NCI-H1694 treated with DMSO at 0.1 percent for 48 hours (cell line): ENCODE measurements around the gene CADPS.

Experiments
- DNase-seq: peaks from one replicate; lab custom pipeline; 2025; lab: John Stamatoyannopoulos, UW

CADPS gene

GRCh38 chr3:62749130-62749529 lies 126.1 kb downstream of the CADPS start:
- DNase-seq: no peak

DNA sequence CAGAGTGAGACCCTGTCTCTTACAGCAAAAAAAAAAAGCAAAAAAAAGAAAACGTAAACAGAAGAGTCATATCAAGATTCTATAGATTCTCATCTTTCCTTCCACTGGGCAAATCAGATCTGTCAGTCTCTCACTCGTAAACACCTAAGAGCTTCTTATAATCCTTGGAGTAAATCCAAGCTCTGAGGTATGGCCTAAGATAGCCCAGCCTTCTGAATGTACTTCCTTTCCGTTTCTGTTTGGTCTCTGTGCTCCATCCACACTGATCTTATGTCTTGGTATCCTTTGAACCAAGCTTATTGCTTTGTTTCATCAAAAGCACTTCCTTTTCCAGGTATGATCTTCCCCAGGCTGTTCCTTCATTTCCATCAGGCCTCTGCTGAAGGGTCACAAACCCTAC lies 137.8 kb downstream of the CADPS start:
- no peak for DNase-seq

DNA sequence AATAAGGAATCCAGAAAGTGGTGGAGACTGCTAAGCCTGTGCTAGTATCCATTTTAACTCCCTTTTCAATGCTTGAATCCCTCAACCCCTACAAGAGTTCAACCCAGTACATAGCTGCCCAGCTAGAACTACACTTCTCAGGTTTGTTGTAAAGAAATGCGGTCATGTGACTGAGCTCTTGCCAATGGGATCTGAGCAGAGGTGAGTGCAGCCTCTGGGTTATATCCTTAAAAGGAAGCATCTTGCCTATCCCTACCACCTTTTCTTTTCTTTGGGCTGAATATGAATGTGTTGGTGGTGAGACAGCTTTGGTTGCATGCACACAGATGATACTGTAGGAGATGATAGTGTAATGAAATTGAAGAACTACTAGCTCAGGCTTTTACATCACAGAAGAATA lies 139.7 kb downstream of the CADPS start:
- no peak for DNase-seq

DNA sequence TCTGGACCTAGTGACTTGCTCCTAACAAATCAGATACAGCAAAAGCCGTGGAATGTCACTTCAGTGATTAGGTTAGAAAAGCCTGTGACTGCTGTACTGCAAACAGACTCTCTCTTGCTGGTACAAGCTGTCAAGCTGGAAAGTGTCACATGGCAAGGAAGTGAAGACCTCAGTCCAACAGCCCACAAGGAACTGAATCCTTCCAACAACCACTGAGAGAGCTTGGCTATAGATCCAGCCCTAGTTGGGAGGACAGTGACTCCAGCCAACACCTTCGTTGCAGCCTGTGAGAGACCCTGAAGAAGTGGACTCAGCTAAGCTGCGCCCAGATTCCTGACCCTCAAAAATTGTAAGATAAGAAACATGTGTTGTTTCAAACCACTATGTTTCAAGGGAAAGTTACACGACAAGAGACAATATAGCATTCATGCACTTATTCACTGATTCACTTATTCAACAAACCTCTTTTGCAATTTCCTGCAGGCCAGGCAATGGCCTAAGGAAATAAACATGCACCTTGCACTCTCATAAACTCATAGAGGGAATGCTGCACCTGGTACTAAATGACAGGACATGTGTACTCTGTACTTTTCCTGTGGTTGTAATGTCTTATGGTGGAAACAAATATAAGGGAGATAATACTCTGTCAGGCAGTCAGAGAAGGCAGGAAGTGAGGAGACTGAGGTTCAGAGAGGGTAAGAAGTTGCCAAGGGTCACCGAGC lies 142.9 kb downstream of the CADPS start:
- no peak for DNase-seq

- no peak for DNase-seq
Observed at GRCh38 chr3:62727981-62728380, 147.2 kb downstream of the CADPS start.

GRCh38 chr3:62727536-62727935 lies 147.7 kb downstream of the CADPS start:
- DNase-seq: no peak

DNA sequence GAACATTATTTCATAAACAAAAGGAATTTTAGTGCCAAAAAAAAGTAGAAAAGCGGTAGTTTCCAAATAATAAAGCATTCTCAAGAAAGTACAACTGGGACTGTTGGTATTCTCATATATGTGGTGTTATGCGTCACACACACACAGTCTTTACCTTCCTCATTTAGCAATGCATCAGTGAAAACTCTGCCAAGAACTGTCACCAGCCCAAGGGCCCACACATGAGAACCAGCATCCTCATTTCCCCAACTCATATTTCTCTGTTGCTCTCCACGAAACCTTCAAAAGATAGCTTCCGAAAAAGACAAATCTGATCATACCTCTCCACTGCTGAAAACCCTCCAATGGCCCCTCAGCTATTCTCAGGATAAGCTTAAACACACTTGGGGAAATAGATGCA lies 150.7 kb downstream of the CADPS start:
- DNase-seq: no peak

DNA sequence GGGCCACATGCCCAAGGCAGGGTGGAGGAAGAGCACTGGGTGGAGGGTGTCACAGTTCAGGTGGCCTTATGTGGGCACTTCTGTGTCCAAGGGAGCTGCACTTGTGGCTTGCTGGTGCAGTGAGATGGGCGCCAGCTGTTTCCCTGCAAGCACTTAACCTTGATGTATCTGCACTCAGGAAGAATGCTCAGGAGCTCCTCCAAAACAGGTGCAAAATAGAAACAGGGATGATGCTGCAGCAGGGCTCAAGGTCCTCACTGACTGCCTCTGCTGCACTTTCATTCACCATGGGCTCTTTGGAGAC lies 151.3 kb downstream of the CADPS start:
- DNase-seq: no peak

DNA sequence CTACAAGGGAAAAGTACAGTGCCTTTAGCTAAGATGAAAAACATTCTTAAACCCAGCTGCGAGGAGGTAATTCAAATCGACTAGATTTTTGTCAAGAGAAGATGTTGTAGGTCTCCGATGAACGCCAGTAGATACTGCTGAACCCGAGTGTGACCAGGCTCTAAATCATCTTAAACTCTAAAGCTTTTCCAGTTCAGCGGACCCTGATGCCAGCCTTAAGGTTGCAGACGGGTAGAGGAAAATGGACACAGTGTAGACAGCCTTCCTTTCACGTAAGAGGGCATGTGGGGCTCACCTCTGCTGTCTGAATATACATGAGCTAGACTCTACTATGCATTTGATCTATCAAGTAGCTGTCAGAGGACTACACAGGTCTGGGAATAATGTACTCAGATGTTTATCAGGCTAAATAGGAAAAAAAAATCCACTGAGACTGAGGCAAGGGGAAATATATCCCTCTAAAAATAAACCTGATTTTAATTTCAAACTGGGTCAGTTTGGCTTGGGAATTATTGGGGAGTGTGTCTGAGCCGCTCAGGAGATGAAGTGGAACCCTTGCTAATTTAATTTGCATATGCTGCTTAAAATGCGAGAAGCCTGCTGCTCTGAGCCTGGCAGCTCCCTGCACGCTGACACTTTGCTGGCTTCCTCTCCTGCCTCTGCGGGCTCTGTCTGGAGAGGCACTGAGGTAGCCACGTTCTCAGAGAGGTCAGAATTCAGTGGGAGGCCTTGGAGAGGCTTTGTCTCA lies 151.9 kb downstream of the CADPS start:
- DNase-seq: no peak

GRCh38 chr3:62722344-62722743 lies 152.9 kb downstream of the CADPS start:
- no peak for DNase-seq

GRCh38 chr3:62718515-62719320 lies 156.5 kb downstream of the CADPS start:
- DNase-seq: no peak

DNA sequence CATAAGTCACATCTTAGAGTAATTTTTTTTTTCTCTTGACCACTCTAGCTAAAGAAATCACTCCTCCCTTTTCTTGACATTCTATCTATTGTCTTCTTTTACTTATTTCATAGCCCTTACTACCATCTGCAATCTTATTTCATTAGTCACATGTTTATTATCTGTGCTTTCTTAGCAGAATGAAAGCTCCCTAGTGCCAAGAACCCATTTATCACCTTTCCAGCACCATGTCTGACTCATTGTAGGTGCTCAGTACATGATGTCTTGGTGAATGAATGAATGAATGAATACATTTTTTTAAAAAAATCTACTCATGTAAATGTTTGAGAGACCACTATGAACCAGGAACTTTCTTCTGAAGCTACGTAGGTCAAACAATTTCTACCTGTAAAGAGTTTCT lies 157.2 kb downstream of the CADPS start:
- no peak for DNase-seq

- no peak for DNase-seq
Observed at GRCh38 chr3:62712746-62713145, 162.5 kb downstream of the CADPS start.

- no peak for DNase-seq
Observed at GRCh38 chr3:62710751-62711150, 164.5 kb downstream of the CADPS start.

DNA sequence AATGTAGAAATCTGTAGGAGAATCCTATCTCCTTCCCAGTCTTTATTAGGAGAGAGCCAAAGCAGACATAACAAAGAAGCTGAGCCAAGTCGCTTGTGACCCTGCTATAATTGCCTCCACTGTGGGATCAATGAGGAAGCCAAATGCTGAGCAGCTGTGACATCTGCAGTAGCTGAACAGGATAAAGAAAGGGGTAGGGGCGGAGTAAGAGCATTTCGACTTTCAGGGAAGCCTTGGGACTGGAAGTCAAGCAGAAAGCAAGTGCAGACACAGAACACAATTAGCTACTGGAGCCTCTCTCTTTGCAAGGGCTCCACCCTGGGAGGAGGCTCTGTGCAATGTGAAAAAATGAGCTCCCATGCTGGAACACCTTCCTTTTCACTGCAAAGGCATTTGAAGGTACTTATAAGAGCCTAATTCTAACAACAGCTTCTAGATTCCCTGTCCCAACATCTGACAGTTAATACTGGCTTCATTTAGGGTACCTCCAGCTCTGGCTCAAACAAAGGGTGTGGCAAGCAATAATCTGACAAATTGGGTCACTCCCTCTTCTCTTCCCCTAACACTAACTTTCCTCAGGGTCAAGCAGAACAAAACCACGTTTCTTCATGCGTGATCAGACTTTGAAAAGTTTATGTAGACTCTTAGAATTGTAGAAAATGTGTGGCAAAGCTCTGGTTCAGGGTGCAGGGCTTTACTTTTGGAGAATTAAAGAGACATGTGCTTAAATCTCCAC lies 166.4 kb downstream of the CADPS start:
- DNase-seq: peak; percentile 11

DNA sequence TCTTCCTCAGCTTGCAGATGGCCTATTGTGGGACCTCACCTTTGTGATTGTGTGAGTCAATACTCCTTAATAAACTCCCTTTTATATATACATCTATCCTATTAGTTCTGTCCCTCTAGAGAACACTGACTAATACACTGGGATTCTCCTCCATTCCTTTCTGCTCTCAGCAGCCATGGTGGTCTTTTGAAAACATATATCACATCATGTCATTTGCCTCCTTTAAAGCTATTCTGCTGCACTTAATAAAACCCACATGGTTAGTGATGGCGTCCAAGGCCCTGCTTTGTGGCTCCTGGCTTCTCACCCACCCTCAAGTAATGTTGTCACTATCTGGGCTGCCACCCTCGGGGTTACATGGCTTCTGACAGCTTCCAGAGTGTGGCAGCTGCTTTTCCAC lies 169.5 kb downstream of the CADPS start:
- DNase-seq: no peak

DNA sequence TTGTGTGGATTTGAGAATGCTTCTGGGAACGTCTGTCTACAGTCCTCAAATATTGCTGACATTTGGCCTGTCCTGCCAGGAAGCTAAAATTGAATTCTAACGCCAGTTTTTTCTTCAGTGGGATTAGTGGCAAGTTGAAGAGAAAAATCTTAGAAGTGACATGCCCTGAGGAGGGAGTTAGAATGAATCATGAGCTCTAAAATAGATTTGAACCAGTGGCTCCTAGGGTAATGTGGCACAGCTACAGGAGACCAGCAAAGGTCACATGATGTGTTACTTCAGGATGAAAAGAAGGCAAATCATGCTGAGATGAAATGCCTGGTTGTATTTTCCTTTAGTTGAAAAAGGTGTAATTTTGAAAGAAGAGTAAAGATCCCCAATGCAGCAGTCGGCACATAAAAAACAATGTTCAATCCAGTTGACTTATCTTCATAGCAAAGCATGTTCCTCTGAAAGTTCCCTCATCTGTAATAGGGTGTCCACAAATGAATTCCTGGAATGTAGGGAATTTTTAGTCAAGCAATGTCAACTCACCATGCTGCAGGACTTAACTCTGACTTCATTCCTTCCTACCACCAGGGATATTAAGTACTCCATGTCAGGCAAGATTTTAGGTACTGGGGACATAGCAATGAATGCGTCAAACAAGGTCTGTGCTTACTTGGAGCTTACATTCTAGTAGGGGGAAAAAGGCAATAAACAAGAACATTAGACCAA lies 171.6 kb downstream of the CADPS start:
- no peak for DNase-seq

DNA sequence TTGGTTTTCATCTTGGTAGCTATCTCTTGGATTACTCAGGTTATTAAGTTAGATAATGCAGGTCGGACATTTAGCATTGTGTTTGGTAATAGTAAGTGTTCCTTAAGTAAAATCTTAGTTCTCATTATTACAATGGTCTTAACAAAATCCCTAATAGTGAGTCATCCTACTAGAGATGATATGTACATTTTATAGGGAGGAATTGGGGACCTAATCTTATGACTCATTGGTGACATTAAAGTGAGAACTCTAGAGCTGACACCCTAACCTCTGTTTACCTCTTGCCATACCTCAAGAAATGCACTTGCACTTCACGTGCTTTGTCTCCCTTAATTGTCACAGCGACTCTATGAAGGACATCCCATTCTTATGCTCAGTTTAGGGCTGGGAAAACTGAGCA lies 174.9 kb downstream of the CADPS start:
- DNase-seq: no peak

- DNase-seq: no peak
Observed at GRCh38 chr3:62699728-62700127, 175.5 kb downstream of the CADPS start.

GRCh38 chr3:62696011-62696410 lies 179.2 kb downstream of the CADPS start:
- DNase-seq: peak; percentile 2

DNA sequence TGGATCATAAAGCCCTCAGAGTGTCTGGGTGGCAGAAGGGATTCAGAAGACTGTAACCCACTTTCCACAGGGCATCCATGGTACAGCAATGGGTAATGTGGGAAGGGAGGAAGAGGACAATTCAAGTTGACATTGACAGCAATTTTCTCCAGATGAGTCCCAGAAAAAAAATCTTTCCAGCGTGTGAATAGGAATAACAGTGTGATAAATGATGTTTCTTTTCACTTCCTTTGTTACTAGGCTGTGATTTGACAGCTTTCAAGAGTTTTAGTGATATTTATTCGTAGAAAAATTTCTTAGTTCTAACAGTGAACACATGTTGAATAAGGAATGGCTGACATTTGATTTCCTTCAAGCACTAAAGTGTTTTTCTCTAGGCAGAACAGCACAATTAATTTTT lies 186.4 kb downstream of the CADPS start:
- DNase-seq: no peak

DNA sequence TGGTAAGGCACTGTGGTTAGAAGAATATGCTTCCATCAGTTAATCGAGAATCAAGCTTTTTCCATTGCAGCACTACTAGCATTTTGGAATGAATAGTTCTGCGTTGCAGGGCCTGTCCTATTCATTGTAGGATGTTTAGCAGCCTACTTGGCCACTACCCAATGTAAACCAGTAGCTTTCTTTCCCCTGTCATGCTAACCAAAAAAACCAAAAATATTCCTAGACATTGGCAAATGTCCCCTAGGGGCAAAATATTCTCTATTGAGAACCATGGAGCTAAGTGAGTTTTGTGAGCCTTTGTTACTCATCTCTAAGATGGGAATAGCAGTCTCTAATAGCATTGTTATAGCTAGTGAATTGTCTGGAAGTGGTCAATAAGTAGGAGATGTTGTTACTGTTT lies 187.2 kb downstream of the CADPS start:
- peak; percentile 38 for DNase-seq
